ENCODE measurements around the gene STX10. TPM values are rescaled to one million over a fixed set of nuclear protein-coding genes. Genes with fewer than 3 reads are reported as not detected.

Gene STX10
- total and polyA plus RNA-seq, 9 of the 15 experiments (the other 6 are each of a cell fraction or from before 2014, with no cell fraction given) = 0.51 to 66.3 (median 31.0) TPM

GRCh38 chr19:13127811-13128575 is 22.2 kb downstream of the STX10 start:
- Histone ChIP-seq H3K9me3 (replicated peaks; ENCODE audit: control insufficient read depth, insufficient read depth, low read depth, low read length) (no peaks in the 10 kb centered on the region), H3K4me1 (replicated peaks in 1 of 2; ENCODE audit: control insufficient read depth in 2 of 2, insufficient read depth in 2 of 2, low read length in 2 of 2) (peaks cover 16 to 22% of the 10 kb centered on the region in 2 experiments), H2AFZ (ENCODE audit: low read depth, low read length) (no peak overlapping the region), H3K27me3 (ENCODE audit: control insufficient read depth in 2 of 2, insufficient read depth in 2 of 2, low read length in 2 of 2) (no peaks in the 10 kb centered on the region), H3K9ac (ENCODE audit: insufficient read depth in 1 of 2, low read depth in 2 of 2, low read length in 2 of 2) (peak overlapping the region in 1 of 2 experiments; percentile 65; a peak in 1 of 4 replicates), H3K27ac (ENCODE audit: extremely low read depth, low read depth, low read length) (no peak overlapping the region; the same call in 2 of the 3 replicates), H3K4me2 (ENCODE audit: insufficient read depth, low read length) (no peak overlapping the region), H3K4me3 (no peak overlapping the region), H3K79me2 (ENCODE audit: control insufficient read depth, insufficient read depth, low read length) (peaks cover 91% of the 10 kb centered on the region), H3K36me3 (ENCODE audit: control insufficient read depth, insufficient read depth, low read length) (peaks cover 80% of the 10 kb centered on the region), H4K20me1 (replicated peaks; ENCODE audit: control insufficient read depth, insufficient read depth, low read length) (peaks cover 54% of the 10 kb centered on the region), H3K9me1 (ENCODE audit: control insufficient read depth, insufficient read depth, low read length) (no peaks in the 10 kb centered on the region)
- ATAC-seq = peak; percentile 12; the same call in 1 of the 3 replicates
- POLR2A ChIA-PET = interaction anchor here (0.8 to 3.1 kb wide), 7 partner anchors 9 to 42 kb away, joined by 3 to 13 read pairs (median 10); partner anchors contain the start of genes IER2, NACC1 and STX10
- FAIRE-seq = no peak
- intact Hi-C loops (cut with micrococcal nuclease) (no loop called here), in situ Hi-C loops (cut with MboI) (no loop called here)
- no peak for TF ChIP-seq HMBOX1 (IDR thresholded peaks at IDR 0.05)
- TF ChIP-seq ZBED1 (IDR thresholded peaks at IDR 0.05) = no peak
- no peak for TF ChIP-seq CUX1 (CRISPR knock-in tag; IDR thresholded peaks at IDR 0.05)
- TF ChIP-seq TCF7 (IDR thresholded peaks at IDR 0.05; ENCODE audit: borderline replicate concordance) = no peak
- peak; percentile 54; the same call in 1 of the 2 replicates for TF ChIP-seq SUPT5H (IDR thresholded peaks at IDR 0.05)
- TF ChIP-seq POLR2A (conservative IDR thresholded peaks at IDR 0.05) = peak; percentile 56; the same call in 1 of the 2 replicates
- TF ChIP-seq STAT6 (CRISPR knock-in tag; IDR thresholded peaks at IDR 0.05) = no peak
- TF ChIP-seq ZNF263 (CRISPR knock-in tag; IDR thresholded peaks at IDR 0.05; ENCODE audit: borderline replicate concordance) = no peak
- no peak for TF ChIP-seq GABPA (tag; conservative IDR thresholded peaks at IDR 0.05; ENCODE audit: low read depth)
- no peak for TF ChIP-seq ZBTB9 (CRISPR knock-in tag; IDR thresholded peaks at IDR 0.05)
- no peak for TF ChIP-seq TEAD4 (IDR thresholded peaks at IDR 0.05; ENCODE audit: low read length)
- TF ChIP-seq TEAD4 (CRISPR knock-in tag; IDR thresholded peaks at IDR 0.05; ENCODE audit: borderline replicate concordance) = no peak
- no peak for DNase-seq (ENCODE audit: extremely low read depth in 1 of 4, low spot score in 3 of 4)
- 85% methylated on average over 6 of the region's 6 CpGs for WGBS (ENCODE audit: insufficient coverage, low coverage, missing lambda C conversion rate)
- CTCF ChIA-PET (ENCODE audit: low intra/inter-chr PET ratio) = interaction anchor here (0.6 kb wide), 1 partner anchor 1991 kb away, joined by 3 read pairs; no protein-coding TSS in a partner anchor
- no TSS peak for BruUV-seq (replicated peaks)

Data from K562 (cell line).